ENCODE measurements around the gene PVALEF.

The PVALEF gene

GRCh38 chr17:81162491-81162890, 2.8 kb upstream of the PVALEF start:
- Histone ChIP-seq H3K4me3 (ENCODE audit: severe bottlenecking) (no peak overlapping the region), H3K9me3 (ENCODE audit: severe bottlenecking) (no peaks in the 10 kb centered on the region), H3K36me3 (ENCODE audit: low read depth) (no peaks in the 10 kb centered on the region), H3K27ac (ENCODE audit: poor library complexity, severe bottlenecking) (no peak overlapping the region), H3K27me3 (ENCODE audit: insufficient read depth, poor library complexity, severe bottlenecking) (peaks cover 32% of the 10 kb centered on the region), H3K4me1 (ENCODE audit: insufficient read depth, poor library complexity, severe bottlenecking) (no peaks in the 10 kb centered on the region)
- TF ChIP-seq, protein P1, sequence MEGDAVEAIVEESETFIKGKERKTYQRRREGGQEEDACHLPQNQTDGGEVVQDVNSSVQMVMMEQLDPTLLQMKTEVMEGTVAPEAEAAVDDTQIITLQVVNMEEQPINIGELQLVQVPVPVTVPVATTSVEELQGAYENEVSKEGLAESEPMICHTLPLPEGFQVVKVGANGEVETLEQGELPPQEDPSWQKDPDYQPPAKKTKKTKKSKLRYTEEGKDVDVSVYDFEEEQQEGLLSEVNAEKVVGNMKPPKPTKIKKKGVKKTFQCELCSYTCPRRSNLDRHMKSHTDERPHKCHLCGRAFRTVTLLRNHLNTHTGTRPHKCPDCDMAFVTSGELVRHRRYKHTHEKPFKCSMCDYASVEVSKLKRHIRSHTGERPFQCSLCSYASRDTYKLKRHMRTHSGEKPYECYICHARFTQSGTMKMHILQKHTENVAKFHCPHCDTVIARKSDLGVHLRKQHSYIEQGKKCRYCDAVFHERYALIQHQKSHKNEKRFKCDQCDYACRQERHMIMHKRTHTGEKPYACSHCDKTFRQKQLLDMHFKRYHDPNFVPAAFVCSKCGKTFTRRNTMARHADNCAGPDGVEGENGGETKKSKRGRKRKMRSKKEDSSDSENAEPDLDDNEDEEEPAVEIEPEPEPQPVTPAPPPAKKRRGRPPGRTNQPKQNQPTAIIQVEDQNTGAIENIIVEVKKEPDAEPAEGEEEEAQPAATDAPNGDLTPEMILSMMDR (IDR thresholded peaks at IDR 0.05; ENCODE audit: poor library complexity, severe bottlenecking), result no peak
- no peak for DNase-seq (ENCODE audit: low spot score)
- no peak for ATAC-seq (ENCODE audit: low read depth)

DNA sequence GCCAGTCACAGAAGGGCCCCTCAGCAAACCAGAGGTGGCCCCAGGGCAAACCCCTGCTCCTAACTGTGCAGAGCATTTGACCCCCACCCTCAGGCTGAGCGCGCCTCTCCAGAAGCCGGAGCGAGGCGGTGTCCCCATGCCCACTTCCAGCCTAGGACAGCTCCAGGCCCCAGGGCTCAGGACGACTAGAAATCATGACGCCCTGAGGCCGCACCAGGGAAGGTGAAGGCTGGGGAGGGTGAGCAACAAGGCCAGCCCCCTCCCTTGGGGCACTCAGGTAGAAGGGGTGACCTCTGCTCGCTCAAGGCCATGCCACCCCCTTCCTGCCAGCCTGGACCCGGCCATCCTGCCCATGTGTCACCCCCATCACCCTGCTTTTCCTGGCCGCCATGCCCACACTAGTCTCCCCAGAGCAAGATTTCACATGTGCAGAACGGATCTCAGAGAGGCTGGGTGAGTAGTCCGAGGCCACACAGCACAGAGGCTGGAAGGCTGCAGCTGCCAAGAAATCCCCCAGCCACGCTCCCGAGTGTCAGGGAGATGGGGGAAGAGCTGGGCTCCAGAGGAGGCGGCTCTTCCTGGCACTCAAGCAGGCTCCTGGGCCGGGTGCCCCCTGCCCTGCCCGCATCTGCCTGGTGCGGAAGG, 2.1 kb upstream of the PVALEF start:
- Histone ChIP-seq H3K36me3 (ENCODE audit: low read depth) (no peaks in the 10 kb centered on the region), H3K4me1 (ENCODE audit: insufficient read depth, poor library complexity, severe bottlenecking) (no peaks in the 10 kb centered on the region), H3K27ac (ENCODE audit: poor library complexity, severe bottlenecking) (no peak overlapping the region), H3K27me3 (ENCODE audit: insufficient read depth, poor library complexity, severe bottlenecking) (peaks cover 36% of the 10 kb centered on the region), H3K4me3 (ENCODE audit: severe bottlenecking) (no peak overlapping the region), H3K9me3 (ENCODE audit: severe bottlenecking) (no peaks in the 10 kb centered on the region)
- TF ChIP-seq, protein P1 (IDR thresholded peaks at IDR 0.05; ENCODE audit: poor library complexity, severe bottlenecking), result no peak
- no peak for DNase-seq (ENCODE audit: low spot score)
- ATAC-seq (ENCODE audit: low read depth), result no peak

GRCh38 chr17:81163703-81164370, 1.5 kb upstream of the PVALEF start:
- H3K4me3 ChIP-seq (ENCODE audit: severe bottlenecking), result no peak overlapping the region
- no peaks in the 10 kb centered on the region for H3K4me1 ChIP-seq (ENCODE audit: insufficient read depth, poor library complexity, severe bottlenecking)
- no peaks in the 10 kb centered on the region for H3K36me3 ChIP-seq (ENCODE audit: low read depth)
- DNase-seq (ENCODE audit: low spot score) (no peak), ATAC-seq (ENCODE audit: low read depth) (no peak)
- TF ChIP-seq, protein P1 (IDR thresholded peaks at IDR 0.05; ENCODE audit: poor library complexity, severe bottlenecking), result no peak
- no peak overlapping the region for H3K27ac ChIP-seq (ENCODE audit: poor library complexity, severe bottlenecking)
- no peaks in the 10 kb centered on the region for H3K9me3 ChIP-seq (ENCODE audit: severe bottlenecking)
- peaks cover 36% of the 10 kb centered on the region for H3K27me3 ChIP-seq (ENCODE audit: insufficient read depth, poor library complexity, severe bottlenecking)

- DNase-seq (ENCODE audit: low spot score) (no peak), ATAC-seq (ENCODE audit: low read depth) (no peak)
- peaks cover 36% of the 10 kb centered on the region for H3K27me3 ChIP-seq (ENCODE audit: insufficient read depth, poor library complexity, severe bottlenecking)
- H3K27ac ChIP-seq (ENCODE audit: poor library complexity, severe bottlenecking), result no peak overlapping the region
- no peaks in the 10 kb centered on the region for H3K4me1 ChIP-seq (ENCODE audit: insufficient read depth, poor library complexity, severe bottlenecking)
- no peaks in the 10 kb centered on the region for H3K36me3 ChIP-seq (ENCODE audit: low read depth)
- no peaks in the 10 kb centered on the region for H3K9me3 ChIP-seq (ENCODE audit: severe bottlenecking)
- H3K4me3 ChIP-seq (ENCODE audit: severe bottlenecking), result no peak overlapping the region
- TF ChIP-seq, protein P1 (IDR thresholded peaks at IDR 0.05; ENCODE audit: poor library complexity, severe bottlenecking), result no peak
Measured at GRCh38 chr17:81164371-81165245, 699 bp upstream of the PVALEF start.
